Astrocyte (in vitro differentiated cells and primary cell): ENCODE data around the gene CACNA1A. TPM values are rescaled to one million over a fixed set of nuclear protein-coding genes. Genes with fewer than 3 reads are reported as not detected.
A peak's percentile ranks its signal among the peaks of the same experiment; 100 is the strongest.

ENCODE experiments used
- DNase-seq: peaks from one replicate; pipeline ENCODE4 v3.0.0-alpha.2; 2010; ENCODE audit warnings: low read depth
- FAIRE-seq: peaks from 2 replicates; lab custom pipeline; 2011; peaks lifted over from hg19 to GRCh38; lab: Jason Lieb, UNC
- H2AFZ ChIP-seq: 2 replicates; pipeline ENCODE4 v1.6.0; 2012; ENCODE audit warnings: low read depth, low read length, inconsistent platforms
- H3K27ac ChIP-seq: 2 replicates; pipeline ENCODE4 v1.5.1; 2011; ENCODE audit warnings: low read depth, low read length, inconsistent platforms
- H3K27me3 ChIP-seq: 2 replicates; pipeline ENCODE4 v1.6.0; 2011; ENCODE audit warnings: low read length, inconsistent platforms; ENCODE audit not compliant: insufficient read depth
- H3K36me3 ChIP-seq: 2 replicates; pipeline ENCODE4 v1.5.1; 2011; ENCODE audit warnings: low read length, inconsistent platforms; ENCODE audit not compliant: insufficient read depth
- H3K4me1 ChIP-seq: 2 replicates; pipeline ENCODE4 v1.5.1; 2011; ENCODE audit warnings: low read length, inconsistent platforms; ENCODE audit not compliant: insufficient read depth
- H3K4me2 ChIP-seq: 2 replicates; pipeline ENCODE4 v1.6.0; 2012; ENCODE audit warnings: low read length, inconsistent platforms
- H3K4me3 ChIP-seq: 2 replicates; pipeline ENCODE4 v1.5.1; 2011; ENCODE audit warnings: low read depth, mild to moderate bottlenecking, low read length, inconsistent platforms; ENCODE audit not compliant: insufficient read depth
- H3K79me2 ChIP-seq: 2 replicates; pipeline ENCODE4 v1.6.0; 2012; ENCODE audit warnings: mild to moderate bottlenecking, low read length, inconsistent platforms; ENCODE audit not compliant: insufficient read depth
- H3K9ac ChIP-seq: 2 replicates; pipeline ENCODE4 v1.6.0; 2012; ENCODE audit warnings: mild to moderate bottlenecking, low read length, inconsistent platforms
- H3K9me3 ChIP-seq: 2 replicates; pipeline ENCODE4 v1.5.1; 2012; ENCODE audit warnings: low read depth, mild to moderate bottlenecking, low read length, inconsistent platforms; ENCODE audit not compliant: insufficient read depth
- H4K20me1 ChIP-seq: 2 replicates; pipeline ENCODE4 v1.6.0; 2012; ENCODE audit warnings: low read length, inconsistent platforms; ENCODE audit not compliant: insufficient read depth
- H3K27ac Mint-ChIP-seq: one replicate; pipeline ENCODE4 v1.8.0; 2021; ENCODE audit warnings: mild to moderate bottlenecking, mixed read lengths; ENCODE audit not compliant: unreplicated experiment
- H3K27me3 Mint-ChIP-seq: one replicate; pipeline ENCODE4 v1.8.0; 2021; ENCODE audit warnings: low read depth, mixed read lengths; ENCODE audit not compliant: unreplicated experiment
- H3K36me3 Mint-ChIP-seq: one replicate; pipeline ENCODE4 v1.8.0; 2021; ENCODE audit warnings: low read depth, mixed read lengths; ENCODE audit not compliant: unreplicated experiment
- H3K4me1 Mint-ChIP-seq: one replicate; pipeline ENCODE4 v1.8.0; 2021; ENCODE audit warnings: low read depth, mixed read lengths; ENCODE audit not compliant: unreplicated experiment
- H3K4me3 Mint-ChIP-seq: one replicate; pipeline ENCODE4 v1.8.0; 2021; ENCODE audit warnings: mild to moderate bottlenecking, moderate library complexity, mixed read lengths; ENCODE audit not compliant: unreplicated experiment
- H3K9me3 Mint-ChIP-seq: one replicate; pipeline ENCODE4 v1.8.0; 2021; ENCODE audit warnings: mild to moderate bottlenecking, mixed read lengths; ENCODE audit not compliant: unreplicated experiment
- CTCF ChIP-seq: IDR thresholded peaks from 2 replicates; pipeline ENCODE4 v1.5.1; 2011; ENCODE audit warnings: low read depth, mild to moderate bottlenecking, inconsistent platforms, low read length, moderate library complexity; ENCODE audit not compliant: insufficient read depth
- EZH2 ChIP-seq: IDR thresholded peaks from 2 replicates; pipeline ENCODE4 v1.6.1; 2012; ENCODE audit warnings: mild to moderate bottlenecking, low read length, inconsistent platforms; ENCODE audit not compliant: insufficient read depth
- total RNA-seq: library from RNA; stranded (reverse); gene quantifications from 2 replicates; pipeline ENCODE4 v1.2.1, GENCODE V29; 2021

The CACNA1A gene
- total RNA-seq, 1 donor from 2014 or later, result 9.4 TPM

DNA sequence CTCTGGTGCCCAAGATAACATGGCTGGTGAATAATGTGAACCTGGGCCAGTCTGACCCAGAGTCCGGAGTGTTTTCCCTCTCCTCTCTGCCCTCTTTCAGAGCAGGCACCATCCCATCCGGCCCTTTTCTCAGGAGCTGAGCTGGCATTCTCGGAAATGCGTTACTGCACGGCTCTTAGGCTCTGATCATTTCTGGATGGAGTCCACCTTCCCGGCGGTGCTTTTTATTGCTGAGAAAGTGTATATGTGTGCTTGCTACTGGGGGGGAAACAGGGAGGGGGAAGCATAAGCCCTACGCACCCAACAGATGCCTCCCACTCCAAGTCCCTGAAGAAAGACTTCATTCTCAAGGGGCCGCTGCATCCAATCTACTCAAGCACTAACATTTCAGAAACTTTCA lies 6.6 kb downstream of the CACNA1A start:
- no peak overlapping the region for H3K4me2 ChIP-seq
- FAIRE-seq, result no peak
- peaks cover 2% of the 10 kb centered on the region for H3K36me3 Mint-ChIP-seq

GRCh38 chr19:13493516-13494310 lies 12.6 kb downstream of the CACNA1A start:
- Mint-ChIP-seq H3K4me1 (no peaks in the 10 kb centered on the region), H3K36me3 (no peaks in the 10 kb centered on the region), H3K27me3 (peaks cover 13% of the 10 kb centered on the region), H3K9me3 (no peaks in the 10 kb centered on the region), H3K27ac (no peak overlapping the region), H3K4me3 (no peak overlapping the region)
- no peak overlapping the region for H3K4me2 ChIP-seq
- no peaks in the 10 kb centered on the region for H4K20me1 ChIP-seq
- FAIRE-seq, result no peak
- no peaks in the 10 kb centered on the region for H3K4me1 ChIP-seq
- no peaks in the 10 kb centered on the region for H3K79me2 ChIP-seq
- H3K4me3 ChIP-seq, result no peak overlapping the region
- DNase-seq, result no peak
- no peaks in the 10 kb centered on the region for H3K36me3 ChIP-seq
- no peak for TF ChIP-seq CTCF
- TF ChIP-seq EZH2, result no peak
- no peak overlapping the region for H3K9ac ChIP-seq
- H3K27me3 ChIP-seq, result no peaks in the 10 kb centered on the region
- no peak overlapping the region for H3K27ac ChIP-seq
- H3K9me3 ChIP-seq, result no peaks in the 10 kb centered on the region
- H2AFZ ChIP-seq, result no peak overlapping the region

More for the DNA sequence above, 6.6 kb downstream of the CACNA1A start:
- H4K20me1 ChIP-seq, result no peaks in the 10 kb centered on the region
- H3K27ac ChIP-seq, result no peak overlapping the region
- H2AFZ ChIP-seq, result no peak overlapping the region
- Mint-ChIP-seq H3K27ac (no peak overlapping the region), H3K9me3 (no peaks in the 10 kb centered on the region), H3K4me3 (no peak overlapping the region), H3K4me1 (no peaks in the 10 kb centered on the region), H3K27me3 (peaks cover 14% of the 10 kb centered on the region)
- H3K36me3 ChIP-seq, result no peaks in the 10 kb centered on the region
- H3K4me3 ChIP-seq, result no peak overlapping the region
- no peak for TF ChIP-seq EZH2
- no peak for TF ChIP-seq CTCF
- no peaks in the 10 kb centered on the region for H3K79me2 ChIP-seq
- no peaks in the 10 kb centered on the region for H3K9me3 ChIP-seq
- H3K27me3 ChIP-seq, result peaks cover 10% of the 10 kb centered on the region
- H3K4me1 ChIP-seq, result no peaks in the 10 kb centered on the region
- DNase-seq, result no peak
- no peak overlapping the region for H3K9ac ChIP-seq

DNA sequence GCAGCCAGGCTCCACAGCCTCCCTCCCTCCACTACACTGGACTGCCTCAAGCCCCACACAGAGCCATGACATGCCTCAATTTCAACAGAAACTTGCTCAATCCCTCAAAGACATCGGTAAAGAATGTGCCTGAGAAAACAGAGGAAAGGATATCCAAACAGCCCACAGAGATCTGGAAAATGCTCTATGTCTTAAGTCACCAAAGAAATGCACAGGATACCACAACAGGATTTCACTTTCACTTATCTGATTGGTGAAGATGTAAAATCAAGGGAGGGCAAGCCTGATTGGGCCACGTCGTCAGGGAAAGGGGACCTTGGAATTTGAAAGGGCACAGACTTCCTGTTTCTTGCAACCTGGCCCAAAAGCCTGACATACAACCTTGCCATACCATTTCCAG lies 14.2 kb downstream of the CACNA1A start:
- no peak overlapping the region for H2AFZ ChIP-seq
- H3K27me3 Mint-ChIP-seq, result peaks cover 13% of the 10 kb centered on the region
- H3K27me3 ChIP-seq, result no peaks in the 10 kb centered on the region
- H3K27ac Mint-ChIP-seq, result peak overlapping the region; percentile 4
- H3K9me3 Mint-ChIP-seq, result no peaks in the 10 kb centered on the region
- no peak overlapping the region for H3K9ac ChIP-seq
- H3K4me1 Mint-ChIP-seq, result no peaks in the 10 kb centered on the region
- no peaks in the 10 kb centered on the region for H3K36me3 ChIP-seq
- no peaks in the 10 kb centered on the region for H3K79me2 ChIP-seq
- H3K4me3 ChIP-seq, result no peak overlapping the region
- no peaks in the 10 kb centered on the region for H4K20me1 ChIP-seq
- no peaks in the 10 kb centered on the region for H3K9me3 ChIP-seq
- no peaks in the 10 kb centered on the region for H3K36me3 Mint-ChIP-seq
- H3K4me2 ChIP-seq, result no peak overlapping the region
- no peaks in the 10 kb centered on the region for H3K4me1 ChIP-seq
- no peak overlapping the region for H3K4me3 Mint-ChIP-seq
- H3K27ac ChIP-seq, result no peak overlapping the region
- DNase-seq, result peak; percentile 37
- FAIRE-seq, result no peak
- TF ChIP-seq CTCF (no peak), EZH2 (no peak)
